ENCODE data around the gene ATR.
"Not testable (repeated sequence)": the region's sequence is repeated elsewhere in the genome, so short reads cannot be mapped to it uniquely, and the experiment has no call there.

ATR gene

GRCh38 chr3:142592268-142592667, 13.7 kb upstream of the ATR start:
- DNase-seq: not testable (repeated sequence)

GRCh38 chr3:142588703-142589102, 10.2 kb upstream of the ATR start:
- DNase-seq: no peak

- DNase-seq: peak; percentile 49 to 79 (median 52)
Observed at GRCh38 chr3:142586803-142587406, 8.4 kb upstream of the ATR start.

- DNase-seq: not testable (repeated sequence)
Observed at GRCh38 chr3:142581070-142581469, 2.5 kb upstream of the ATR start.

GRCh38 chr3:142580061-142580423, 1.5 kb upstream of the ATR start:
- no peak for DNase-seq

GRCh38 chr3:142577696-142578328, 721 bp downstream of the ATR start:
- DNase-seq: peak in 1 of 3 experiments; percentile 72

GRCh38 chr3:142576792-142577191, 1.7 kb downstream of the ATR start:
- no peak for DNase-seq

- peak in 1 of 3 experiments; percentile 70 for DNase-seq
Observed at GRCh38 chr3:142574665-142575064, 3.9 kb downstream of the ATR start.

GRCh38 chr3:142574223-142574622, 4.3 kb downstream of the ATR start:
- not testable (repeated sequence) for DNase-seq

GRCh38 chr3:142569422-142569821, 9.1 kb downstream of the ATR start:
- not testable (repeated sequence) for DNase-seq

GRCh38 chr3:142568393-142569017, 10.0 kb downstream of the ATR start:
- no peak for DNase-seq

- no peak for DNase-seq
Observed at GRCh38 chr3:142566096-142566495, 12.4 kb downstream of the ATR start.

GRCh38 chr3:142563496-142563997, 15.0 kb downstream of the ATR start:
- no peak for DNase-seq

GRCh38 chr3:142560118-142560517, 18.4 kb downstream of the ATR start:
- DNase-seq: no peak

GRCh38 chr3:142553741-142554140, 24.8 kb downstream of the ATR start:
- no peak for DNase-seq

GRCh38 chr3:142552579-142552978, 26.0 kb downstream of the ATR start:
- not testable (repeated sequence) for DNase-seq

GRCh38 chr3:142549986-142550385, 28.5 kb downstream of the ATR start:
- DNase-seq: no peak

GRCh38 chr3:142543307-142543706, 35.2 kb downstream of the ATR start:
- no peak for DNase-seq

GRCh38 chr3:142542054-142542453, 36.5 kb downstream of the ATR start:
- no peak for DNase-seq

GRCh38 chr3:142536519-142536918, 42.0 kb downstream of the ATR start:
- no peak for DNase-seq

GRCh38 chr3:142534543-142534942, 44.0 kb downstream of the ATR start:
- no peak for DNase-seq

GRCh38 chr3:142530296-142530695, 48.2 kb downstream of the ATR start:
- no peak for DNase-seq

GRCh38 chr3:142523921-142524566, 54.5 kb downstream of the ATR start:
- DNase-seq: no peak

GRCh38 chr3:142509079-142509478, 69.5 kb downstream of the ATR start:
- no peak for DNase-seq
